Trophoblast cell (in vitro differentiated cells and primary cell): ENCODE measurements around the gene PAX8.

ENCODE experiments used
- DNase-seq, 2 donors: peaks; one replicate each; pipeline ENCODE4 v3.0.0-alpha.2; 2016
- H2AFZ ChIP-seq: 2 replicates; pipeline ENCODE4 v1.6.1; 2013; ENCODE audit warnings: low read length, moderate library complexity, mild to moderate bottlenecking; ENCODE audit not compliant: insufficient read depth, poor library complexity
- H2AK5ac ChIP-seq: 2 replicates; pipeline ENCODE4 v1.6.1; 2013; ENCODE audit warnings: mild to moderate bottlenecking, low read length
- H2BK120ac ChIP-seq: 2 replicates; pipeline ENCODE4 v1.6.1; 2013; ENCODE audit warnings: low read length, mild to moderate bottlenecking, moderate library complexity; ENCODE audit not compliant: insufficient read depth, poor library complexity
- H2BK12ac ChIP-seq: 2 replicates; pipeline ENCODE4 v1.6.1; 2013; ENCODE audit warnings: mild to moderate bottlenecking, low read length, moderate library complexity
- H2BK5ac ChIP-seq: 2 replicates; pipeline ENCODE4 v1.6.1; 2013; ENCODE audit warnings: low read length, low read depth, moderate library complexity, mild to moderate bottlenecking; ENCODE audit not compliant: poor library complexity
- H3K14ac ChIP-seq: 2 replicates; pipeline ENCODE4 v1.6.1; 2013; ENCODE audit warnings: mild to moderate bottlenecking, low read length
- H3K18ac ChIP-seq: 2 replicates; pipeline ENCODE4 v1.6.1; 2013; ENCODE audit warnings: mild to moderate bottlenecking, low read length
- H3K23ac ChIP-seq: 2 replicates; pipeline ENCODE4 v1.6.1; 2013; ENCODE audit warnings: low read length
- H3K27ac ChIP-seq: 2 replicates; pipeline ENCODE4 v1.5.1; 2013; ENCODE audit warnings: low read depth, mild to moderate bottlenecking, inconsistent platforms, low read length, moderate library complexity
- H3K27me3 ChIP-seq: 2 replicates; pipeline ENCODE4 v1.6.1; 2013; ENCODE audit warnings: inconsistent platforms, mild to moderate bottlenecking, low read length, moderate library complexity; ENCODE audit not compliant: insufficient read depth
- H3K36me3 ChIP-seq, 2 experiments: 1 replicate in 1 of 2; 2 replicates in 1 of 2; pipeline ENCODE4 v1.6.1; 2013; ENCODE audit warnings: low read length in 2 of 2, mild to moderate bottlenecking in 2 of 2, moderate library complexity in 1 of 2; ENCODE audit not compliant: insufficient read depth in 2 of 2, control insufficient read depth in 1 of 2
- H3K4ac ChIP-seq: 2 replicates; pipeline ENCODE4 v1.6.1; 2013; ENCODE audit warnings: low read depth, mild to moderate bottlenecking, low read length, moderate library complexity
- H3K4me1 ChIP-seq, 2 experiments: 1 replicate in 1 of 2; 2 replicates in 1 of 2; pipeline ENCODE4 v1.6.1; 2013; ENCODE audit warnings: low read length in 2 of 2, mild to moderate bottlenecking in 2 of 2, moderate library complexity in 1 of 2; ENCODE audit not compliant: insufficient read depth in 2 of 2, control insufficient read depth in 1 of 2
- H3K4me2 ChIP-seq: 2 replicates; pipeline ENCODE4 v1.6.1; 2013; ENCODE audit warnings: inconsistent platforms, mild to moderate bottlenecking, low read length, moderate library complexity
- H3K4me3 ChIP-seq: 2 replicates; pipeline ENCODE4 v1.5.1; 2013; ENCODE audit warnings: mild to moderate bottlenecking, low read depth, low read length, inconsistent platforms
- H3K79me1 ChIP-seq: one replicate; pipeline ENCODE4 v1.6.1; 2013; ENCODE audit warnings: low read length
- H3K79me2 ChIP-seq: 2 replicates; pipeline ENCODE4 v1.6.1; 2013; ENCODE audit warnings: low read length, mild to moderate bottlenecking; ENCODE audit not compliant: control insufficient read depth, insufficient read depth, poor library complexity
- H3K9ac ChIP-seq: 2 replicates; pipeline ENCODE4 v1.6.1; 2013; ENCODE audit warnings: mild to moderate bottlenecking, low read length
- H3K9me3 ChIP-seq: 2 replicates; pipeline ENCODE4 v1.6.1; 2013; ENCODE audit warnings: low read depth, mild to moderate bottlenecking, control low read depth, inconsistent platforms, low read length; ENCODE audit not compliant: insufficient read depth
- H4K12ac ChIP-seq: 2 replicates; pipeline ENCODE4 v1.6.1; 2013; ENCODE audit warnings: low read depth, mild to moderate bottlenecking, low read length, moderate library complexity
- H4K8ac ChIP-seq: 2 replicates; pipeline ENCODE4 v1.6.1; 2013; ENCODE audit warnings: low read depth, mild to moderate bottlenecking, low read length, moderate library complexity
- H4K91ac ChIP-seq: one replicate; pipeline ENCODE4 v1.6.1; 2013; ENCODE audit warnings: low read depth, mild to moderate bottlenecking, low read length, moderate library complexity
- WGBS: extraction: QIAGEN DNeasy Blood & Tissue Kit; methylation state at CpG from one replicate; pipeline ENCODE4 v1.1.7; 2013; ENCODE audit warnings: missing lambda C conversion rate; ENCODE audit not compliant: insufficient read length, insufficient coverage; ENCODE audit errors: extremely low coverage; 5-methylcytosine and 5-hydroxymethylcytosine counted together

The PAX8 gene

DNA sequence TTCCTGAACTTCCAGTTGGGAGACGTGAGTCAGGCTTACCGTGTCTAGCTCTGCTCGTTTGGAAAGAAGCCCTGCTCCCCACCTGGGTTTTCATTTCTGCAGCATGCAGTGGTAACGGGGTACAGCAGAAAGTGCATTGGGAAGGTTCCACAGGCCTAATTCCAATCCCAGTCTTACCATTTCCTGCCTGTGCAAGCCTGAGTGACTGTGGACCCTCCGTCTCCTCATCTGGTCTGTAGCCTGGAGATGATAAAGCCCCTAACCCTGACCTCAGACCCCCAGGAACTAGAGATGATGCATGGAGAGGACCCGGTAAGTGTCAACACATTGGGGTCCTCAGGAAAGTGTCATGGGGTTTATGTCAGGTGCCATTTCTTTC lies 110.8 kb downstream of the PAX8 start:
- no peak overlapping the region for H3K4me3 ChIP-seq
- no peaks in the 10 kb centered on the region for H3K27me3 ChIP-seq
- H2BK12ac ChIP-seq = no peak overlapping the region
- no peak overlapping the region for H3K27ac ChIP-seq
- no peak overlapping the region for H3K18ac ChIP-seq
- WGBS = no CpG with 5 or more reads among the region's 6 CpGs
- H4K91ac ChIP-seq = no peak overlapping the region
- no peak overlapping the region for H3K9ac ChIP-seq
- H3K79me2 ChIP-seq = no peaks in the 10 kb centered on the region
- no peaks in the 10 kb centered on the region for H3K79me1 ChIP-seq
- no peaks in the 10 kb centered on the region for H3K36me3 ChIP-seq
- no peak overlapping the region for H4K12ac ChIP-seq
- H3K4ac ChIP-seq = no peak overlapping the region
- DNase-seq = no peak
- no peak overlapping the region for H2AK5ac ChIP-seq
- no peak overlapping the region for H2BK5ac ChIP-seq
- H3K4me1 ChIP-seq = peaks cover 11 to 15% of the 10 kb centered on the region in 2 experiments
- H2AFZ ChIP-seq = no peak overlapping the region
- H3K14ac ChIP-seq = no peak overlapping the region
- no peak overlapping the region for H4K8ac ChIP-seq
- no peak overlapping the region for H3K23ac ChIP-seq
- peaks cover 3% of the 10 kb centered on the region for H3K9me3 ChIP-seq
- no peak overlapping the region for H3K4me2 ChIP-seq
- no peak overlapping the region for H2BK120ac ChIP-seq

- H4K91ac ChIP-seq = peak overlapping the region; percentile 7
- H3K9ac ChIP-seq = no peak overlapping the region
- no peak overlapping the region for H2BK120ac ChIP-seq
- H3K79me2 ChIP-seq = no peaks in the 10 kb centered on the region
- H3K36me3 ChIP-seq = no peaks in the 10 kb centered on the region
- H3K18ac ChIP-seq = peak overlapping the region; percentile 42
- H3K23ac ChIP-seq = no peak overlapping the region
- H3K9me3 ChIP-seq = peaks cover 3% of the 10 kb centered on the region
- no peak overlapping the region for H4K8ac ChIP-seq
- WGBS = no CpG with 5 or more reads among the region's 12 CpGs
- H2BK12ac ChIP-seq = no peak overlapping the region
- H3K14ac ChIP-seq = no peak overlapping the region
- H3K79me1 ChIP-seq = no peaks in the 10 kb centered on the region
- H3K4me2 ChIP-seq = no peak overlapping the region
- no peak overlapping the region for H3K4ac ChIP-seq
- no peak overlapping the region for H2AK5ac ChIP-seq
- no peak overlapping the region for H2AFZ ChIP-seq
- H3K27me3 ChIP-seq = no peaks in the 10 kb centered on the region
- no peak overlapping the region for H3K27ac ChIP-seq
- no peak overlapping the region for H4K12ac ChIP-seq
- H2BK5ac ChIP-seq = no peak overlapping the region
- H3K4me3 ChIP-seq = peak overlapping the region; percentile 8
- DNase-seq = no peak
- H3K4me1 ChIP-seq = peaks cover 11 to 15% of the 10 kb centered on the region in 2 experiments
These were observed 111.4 kb downstream of the PAX8 start for GRCh38 chr2:113167115-113167932.

- no peak overlapping the region for H2BK12ac ChIP-seq
- no peaks in the 10 kb centered on the region for H3K27me3 ChIP-seq
- no peak overlapping the region for H4K91ac ChIP-seq
- H2BK5ac ChIP-seq = no peak overlapping the region
- H3K9me3 ChIP-seq = peaks cover 3% of the 10 kb centered on the region
- H3K4me2 ChIP-seq = no peak overlapping the region
- H3K23ac ChIP-seq = no peak overlapping the region
- H3K79me2 ChIP-seq = no peaks in the 10 kb centered on the region
- H3K79me1 ChIP-seq = no peaks in the 10 kb centered on the region
- no peak overlapping the region for H3K27ac ChIP-seq
- no peak for DNase-seq
- H3K18ac ChIP-seq = no peak overlapping the region
- no peak overlapping the region for H3K4ac ChIP-seq
- no peak overlapping the region for H3K4me3 ChIP-seq
- H2AK5ac ChIP-seq = no peak overlapping the region
- no peak overlapping the region for H2BK120ac ChIP-seq
- WGBS = no CpG with 5 or more reads among the region's 7 CpGs
- H2AFZ ChIP-seq = no peak overlapping the region
- no peak overlapping the region for H3K14ac ChIP-seq
- no peaks in the 10 kb centered on the region for H3K36me3 ChIP-seq
- peaks cover 11 to 15% of the 10 kb centered on the region in 2 experiments for H3K4me1 ChIP-seq
- H4K8ac ChIP-seq = no peak overlapping the region
- no peak overlapping the region for H3K9ac ChIP-seq
- H4K12ac ChIP-seq = no peak overlapping the region
These were observed 112.5 kb downstream of the PAX8 start for GRCh38 chr2:113166187-113166645.
